Measurements from ENCODE around the gene CCDC87. TPM values are rescaled to one million over a fixed set of nuclear protein-coding genes. Genes with fewer than 3 reads are reported as not detected.
"Not testable (repeated sequence)": the region's sequence is repeated elsewhere in the genome, so short reads cannot be mapped to it uniquely, and the experiment has no call there.

Gene CCDC87
- total RNA-seq, 1 experiment from 2014 or later = 0.41 TPM

- in situ Hi-C loops (cut with HindIII; ENCODE audit: low pct_unique_long_range_greater_than_20kb, low sequenced_read_pairs) = no loop called here
- DNase-seq (ENCODE audit: low read depth) = no peak
Measured at GRCh38 chr11:66589996-66590675, 2.7 kb downstream of the CCDC87 start.

- in situ Hi-C loops (cut with HindIII; ENCODE audit: low pct_unique_long_range_greater_than_20kb, low sequenced_read_pairs); DNase-seq (ENCODE audit: low read depth): not testable (repeated sequence)
Measured at GRCh38 chr11:66589315-66589714, 3.5 kb downstream of the CCDC87 start.

DNA sequence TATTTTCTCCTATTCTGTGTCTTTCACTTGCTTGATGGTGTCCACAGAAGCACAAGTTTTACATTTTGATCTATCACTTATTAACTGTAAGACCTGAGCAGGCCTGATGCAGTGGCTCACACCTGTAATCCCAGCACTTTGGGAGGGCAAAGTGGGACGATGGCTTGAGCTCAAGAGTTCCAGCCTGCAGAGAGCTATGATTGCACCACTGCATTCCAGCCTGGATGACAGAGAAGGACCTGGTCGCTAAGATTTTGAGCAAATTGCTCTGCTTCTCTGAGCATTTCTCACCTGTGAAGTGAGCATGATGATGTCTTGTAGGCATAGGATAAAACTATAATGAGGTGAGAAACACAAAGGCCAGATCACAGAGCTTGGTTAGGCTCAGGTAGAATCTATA is 6.7 kb downstream of the CCDC87 start:
- in situ Hi-C loops (cut with HindIII; ENCODE audit: low pct_unique_long_range_greater_than_20kb, low sequenced_read_pairs) = no loop called here
- DNase-seq (ENCODE audit: low read depth) = no peak

- in situ Hi-C loops (cut with HindIII; ENCODE audit: low pct_unique_long_range_greater_than_20kb, low sequenced_read_pairs); DNase-seq (ENCODE audit: low read depth): not testable (repeated sequence)
Measured at GRCh38 chr11:66585447-66585846, 7.4 kb downstream of the CCDC87 start.

DNA sequence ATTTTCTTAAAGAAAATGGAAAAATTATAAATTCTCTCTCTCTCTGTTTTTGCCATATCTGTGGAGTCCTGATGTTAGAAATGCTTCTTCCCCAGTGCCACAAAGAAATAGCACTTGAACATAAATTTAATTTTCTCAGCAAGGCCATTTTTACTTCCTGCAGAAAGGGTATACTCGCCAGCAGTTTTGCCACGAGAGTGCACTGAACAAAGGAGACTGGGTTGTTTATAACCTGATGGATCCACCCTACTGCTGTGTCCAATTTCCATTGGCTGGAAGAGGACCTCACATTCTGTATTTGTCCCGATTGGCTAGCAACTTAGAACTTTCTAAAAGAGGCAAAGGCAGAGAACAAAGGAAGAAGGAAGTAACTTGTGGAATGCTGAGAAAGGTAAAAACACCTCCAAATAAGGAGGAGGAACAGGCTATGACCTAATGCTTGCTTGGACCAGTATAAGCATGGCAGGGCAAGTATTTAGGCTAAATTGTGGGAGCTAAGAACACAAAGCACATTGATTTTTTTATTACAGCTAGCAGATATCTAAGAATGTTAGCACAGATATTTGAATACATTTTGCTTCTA is 10.2 kb downstream of the CCDC87 start:
- in situ Hi-C loops (cut with HindIII; ENCODE audit: low pct_unique_long_range_greater_than_20kb, low sequenced_read_pairs); DNase-seq (ENCODE audit: low read depth): not testable (repeated sequence)

DNA sequence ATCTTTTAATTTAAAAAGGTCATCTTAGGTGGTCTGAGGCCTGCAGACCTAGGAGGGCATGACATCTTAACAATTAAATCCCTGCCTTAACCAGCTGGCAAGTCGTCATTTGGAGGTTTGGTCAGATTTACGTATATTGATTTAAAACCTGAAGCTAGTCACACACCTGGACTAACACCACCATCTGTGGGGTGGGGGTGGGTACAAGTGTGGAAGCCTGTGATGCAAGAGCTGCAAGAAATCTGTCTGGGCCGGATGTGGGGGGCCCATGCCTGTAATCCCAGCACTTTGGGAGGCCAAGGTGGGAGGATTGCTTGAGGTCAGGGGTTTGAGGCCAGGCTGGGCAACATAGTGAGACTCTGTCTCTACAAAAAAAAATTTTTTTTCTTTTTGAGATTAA is 11.6 kb downstream of the CCDC87 start:
- in situ Hi-C loops (cut with HindIII; ENCODE audit: low pct_unique_long_range_greater_than_20kb, low sequenced_read_pairs) = no loop called here

GRCh38 chr11:66580803-66581202 is 12.1 kb downstream of the CCDC87 start:
- in situ Hi-C loops (cut with HindIII; ENCODE audit: low pct_unique_long_range_greater_than_20kb, low sequenced_read_pairs) = no loop called here
- no peak for DNase-seq (ENCODE audit: low read depth)

More for the DNA sequence above, 11.6 kb downstream of the CCDC87 start:
- no peak for DNase-seq (ENCODE audit: low read depth)

DNA sequence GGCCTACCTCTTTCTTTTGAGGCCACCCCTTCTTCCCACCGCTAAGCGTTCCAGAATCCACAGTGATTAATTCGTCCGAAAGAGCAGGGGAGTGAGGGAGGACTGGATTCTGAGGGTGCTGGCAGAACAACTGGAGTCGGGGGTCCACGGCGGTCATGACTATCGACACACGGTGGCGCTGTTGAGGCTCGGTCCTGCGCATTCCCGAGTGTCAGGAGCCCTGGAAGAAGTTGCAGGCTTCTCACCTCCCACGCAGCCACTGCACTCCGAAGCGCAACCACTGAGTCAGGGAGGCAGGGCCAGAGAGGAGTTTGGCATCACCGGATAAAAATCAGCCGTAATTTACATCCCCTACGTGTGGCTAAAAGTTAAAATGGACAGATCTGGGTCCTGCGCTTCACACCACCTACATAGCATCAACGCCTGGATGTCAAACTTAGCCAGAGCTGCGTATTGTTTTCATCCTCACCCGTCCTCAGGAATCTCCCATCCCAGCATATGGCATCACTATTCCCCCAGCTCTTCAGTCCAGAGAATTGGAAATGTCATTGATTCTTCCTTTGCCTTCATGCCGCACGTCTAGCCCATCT is 13.8 kb downstream of the CCDC87 start:
- no peak for DNase-seq (ENCODE audit: low read depth)
- in situ Hi-C loops (cut with HindIII; ENCODE audit: low pct_unique_long_range_greater_than_20kb, low sequenced_read_pairs) = no loop called here

- no peak for DNase-seq (ENCODE audit: low read depth)
- in situ Hi-C loops (cut with HindIII; ENCODE audit: low pct_unique_long_range_greater_than_20kb, low sequenced_read_pairs) = no loop called here
Measured at GRCh38 chr11:66570850-66571180, 22.0 kb downstream of the CCDC87 start.

DNA sequence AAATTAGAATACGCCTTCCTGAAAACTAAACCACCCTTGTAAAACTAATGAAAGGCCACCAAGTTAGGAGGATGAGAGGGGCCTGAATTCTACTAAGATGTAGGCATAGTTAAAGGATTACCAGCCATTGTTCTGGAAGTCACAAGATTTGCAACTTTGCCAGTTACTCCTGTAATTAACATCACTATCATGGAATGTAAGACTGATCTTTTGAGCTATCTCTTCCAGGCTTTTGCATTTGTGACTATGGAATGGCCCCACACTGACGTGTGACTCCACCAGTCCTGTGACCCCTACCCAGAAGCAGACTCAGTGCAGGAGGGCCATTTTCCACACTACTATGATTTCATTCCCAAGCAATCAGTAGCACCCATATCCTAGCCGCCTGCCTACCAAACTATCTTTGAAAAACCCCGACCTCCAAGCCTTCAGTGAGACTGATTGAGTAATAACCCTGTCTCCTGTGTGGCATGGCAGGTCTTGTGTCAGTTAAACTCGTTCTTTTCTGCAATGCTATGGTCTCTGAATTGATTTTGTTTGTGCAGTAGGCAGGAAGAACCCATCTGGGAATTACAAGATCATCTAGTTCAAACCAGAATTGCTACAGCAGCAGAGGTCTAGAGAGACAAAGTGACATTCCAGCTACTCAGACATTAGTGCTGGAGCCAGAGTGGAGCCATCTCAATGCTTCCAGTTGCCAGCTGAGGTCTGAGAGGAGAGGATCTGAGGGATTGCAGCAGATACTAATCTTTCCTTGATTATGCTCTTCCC is 22.6 kb downstream of the CCDC87 start:
- in situ Hi-C loops (cut with HindIII; ENCODE audit: low pct_unique_long_range_greater_than_20kb, low sequenced_read_pairs) = no loop called here

DNA sequence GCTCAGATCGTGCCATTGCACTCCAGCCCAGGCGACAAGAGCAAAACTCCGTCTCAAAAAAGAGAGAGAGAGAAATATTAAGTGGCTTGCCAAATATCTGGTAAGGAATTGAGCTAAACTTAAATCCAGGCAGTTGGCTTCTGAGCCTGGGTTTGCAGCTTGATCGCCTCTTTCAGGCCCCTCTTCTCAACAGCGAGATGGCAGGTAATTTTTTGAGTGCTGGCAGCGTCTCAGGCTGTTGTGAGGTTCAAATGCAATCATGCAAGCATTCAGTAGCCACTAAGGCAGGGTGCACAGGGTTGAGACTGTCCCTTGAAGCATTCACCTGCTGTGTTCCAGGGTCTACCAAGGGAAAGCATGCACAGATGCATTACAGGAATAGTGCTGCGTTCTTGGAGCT is 23.8 kb downstream of the CCDC87 start:
- in situ Hi-C loops (cut with HindIII; ENCODE audit: low pct_unique_long_range_greater_than_20kb, low sequenced_read_pairs) = no loop called here

More for the DNA sequence above, 22.6 kb downstream of the CCDC87 start:
- DNase-seq (ENCODE audit: low read depth) = no peak

DNA sequence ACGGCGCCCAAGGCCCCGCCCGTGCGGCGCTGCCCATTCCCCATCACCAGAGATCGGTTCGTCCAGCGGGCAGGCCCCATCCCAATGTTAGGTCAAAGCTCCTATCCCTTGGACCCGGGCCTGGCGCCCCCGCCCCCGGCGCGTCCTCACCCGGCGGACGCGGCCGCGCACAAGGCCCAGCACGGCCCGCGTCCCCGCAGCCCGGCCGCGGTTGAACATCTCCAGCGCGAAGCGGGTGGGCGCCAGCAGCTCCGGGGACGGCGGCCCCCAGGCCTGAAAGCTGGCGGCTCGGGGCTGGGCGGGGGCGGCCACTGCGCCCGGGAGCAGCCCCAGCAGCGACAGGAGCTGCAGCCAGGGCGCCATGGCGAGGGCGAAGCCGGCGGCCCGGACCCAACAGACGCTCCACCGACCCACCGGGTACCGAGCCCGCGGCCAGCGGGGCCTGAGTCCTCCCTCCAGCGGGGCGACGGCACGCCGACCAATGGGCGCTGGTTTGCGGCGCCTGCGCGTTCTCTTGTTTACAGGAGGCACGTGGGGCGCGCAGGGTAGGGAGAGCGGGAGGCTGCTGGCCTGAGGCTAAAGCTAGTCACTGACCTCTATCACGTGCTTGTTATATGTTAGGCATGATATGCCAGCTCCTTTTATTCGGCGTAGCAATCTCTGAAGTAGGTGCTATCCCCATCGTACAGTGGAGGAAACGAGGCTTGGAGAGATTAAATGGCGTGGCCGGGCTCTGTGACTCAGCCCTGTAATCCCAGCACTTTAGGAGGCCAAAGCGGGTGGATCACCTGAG is 24.5 kb downstream of the CCDC87 start, which contains the start of gene CTSF:
Gene CTSF, minus strand, starts transcription at position 483 of the 793 bp plus-strand sequence. Its CDS starts 120 bp downstream, at position 363.
- in situ Hi-C loops (cut with HindIII; ENCODE audit: low pct_unique_long_range_greater_than_20kb, low sequenced_read_pairs) = no loop called here
- no peak for DNase-seq (ENCODE audit: low read depth)

More for the DNA sequence above, 23.8 kb downstream of the CCDC87 start:
- no peak for DNase-seq (ENCODE audit: low read depth)

DNA sequence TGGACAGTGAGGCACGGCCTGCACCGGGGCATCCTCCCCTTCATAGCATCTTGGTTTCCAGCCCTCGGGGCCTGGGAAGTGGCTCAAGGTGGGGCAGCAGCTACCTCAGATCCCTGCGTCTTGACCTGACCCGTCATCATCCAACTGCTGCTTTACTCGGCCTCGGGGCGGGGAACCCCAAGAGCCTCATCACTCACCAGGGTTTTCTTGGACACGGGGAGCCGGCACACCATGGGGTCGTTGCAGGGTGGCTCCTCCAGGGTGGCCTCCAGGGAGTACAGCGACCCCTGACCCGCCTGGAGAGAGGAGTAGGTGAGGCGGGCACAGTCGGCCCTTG is 25.1 kb downstream of the CCDC87 start:
- DNase-seq (ENCODE audit: low read depth) = no peak
- in situ Hi-C loops (cut with HindIII; ENCODE audit: low pct_unique_long_range_greater_than_20kb, low sequenced_read_pairs) = no loop called here

DNA sequence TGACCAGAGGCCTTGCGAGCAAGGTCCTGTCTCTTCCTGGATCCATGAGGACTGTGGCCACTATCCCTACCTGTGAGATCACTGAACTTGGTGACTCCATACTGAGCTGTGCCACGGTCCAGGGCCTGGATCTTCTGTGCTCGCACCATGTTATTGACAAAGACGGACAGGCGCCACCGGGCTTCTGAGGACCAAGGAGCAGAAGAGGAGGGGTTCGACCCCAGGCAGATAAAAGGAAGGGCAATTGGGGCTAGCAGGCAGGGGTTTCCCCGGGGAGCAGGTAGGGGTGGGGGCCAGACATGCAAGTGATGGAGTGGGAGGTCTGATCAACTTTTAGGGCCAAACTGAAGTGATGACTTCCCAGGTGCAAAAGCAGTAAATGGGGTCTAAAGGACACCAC is 26.6 kb downstream of the CCDC87 start:
- no peak for DNase-seq (ENCODE audit: low read depth)
- in situ Hi-C loops (cut with HindIII; ENCODE audit: low pct_unique_long_range_greater_than_20kb, low sequenced_read_pairs) = no loop called here

GRCh38 chr11:66564984-66565383 is 27.9 kb downstream of the CCDC87 start:
- DNase-seq (ENCODE audit: low read depth) = no peak
- in situ Hi-C loops (cut with HindIII; ENCODE audit: low pct_unique_long_range_greater_than_20kb, low sequenced_read_pairs) = no loop called here

- DNase-seq (ENCODE audit: low read depth) = no peak
- in situ Hi-C loops (cut with HindIII; ENCODE audit: low pct_unique_long_range_greater_than_20kb, low sequenced_read_pairs) = no loop called here
Measured at GRCh38 chr11:66564538-66564937, 28.3 kb downstream of the CCDC87 start.

DNA sequence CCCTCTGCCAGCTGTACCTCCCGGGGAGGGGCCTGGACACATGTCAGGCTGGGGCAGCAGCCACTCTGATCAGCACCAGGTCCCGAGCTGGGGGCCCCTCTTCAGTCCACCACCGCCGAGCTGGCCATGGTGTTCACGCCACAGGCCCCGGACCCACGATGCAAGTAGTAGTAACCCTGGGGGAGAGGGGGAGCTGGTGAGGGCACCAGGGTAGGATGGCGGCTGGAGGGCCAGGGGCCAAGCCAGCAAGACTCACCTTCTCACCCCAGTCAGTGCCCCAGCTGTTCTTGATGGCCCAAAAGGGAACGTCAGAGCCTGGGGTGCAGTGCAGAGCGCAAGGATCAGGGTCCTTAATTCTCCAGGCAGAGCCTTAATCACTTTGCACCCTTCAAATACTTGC is 29.0 kb downstream of the CCDC87 start:
- DNase-seq (ENCODE audit: low read depth) = no peak
- in situ Hi-C loops (cut with HindIII; ENCODE audit: low pct_unique_long_range_greater_than_20kb, low sequenced_read_pairs) = no loop called here

GRCh38 chr11:66562907-66563583 is 29.8 kb downstream of the CCDC87 start:
- in situ Hi-C loops (cut with HindIII; ENCODE audit: low pct_unique_long_range_greater_than_20kb, low sequenced_read_pairs) = no loop called here
- DNase-seq (ENCODE audit: low read depth) = no peak

Measured in Caki2 (cell line).